GM12878 (cell line): Measurements from ENCODE around the gene C6orf62. TPM values are rescaled to one million over a fixed set of nuclear protein-coding genes. Genes with fewer than 3 reads are reported as not detected.

Source experiments
- ATAC-seq: fragments of 200-7000 bp; cut with Tn5 transposase; 3 replicates; pipeline ENCODE4 v1.9.1; 2020; ENCODE audit warnings: mild to moderate bottlenecking, moderate library complexity
- BruUV-seq: library from RNA; stranded (reverse); fragments of 400-500 nt; replicated peaks from 2 replicates; lab custom pipeline; 2021; lab: Mats Ljungman, UMichigan
- CTCF ChIA-PET: fragments of 300-600 bp; sonication (Branson Sonifier 250); formaldehyde crosslinking; extraction: SDS; loops from one replicate; lab custom pipeline; 2021; ENCODE audit warnings: inconsistent platforms; lab: Yijun Ruan, JAX
- POLR2A ChIA-PET: fragments of 350-600 bp; formaldehyde crosslinking; extraction: SDS; loops from one replicate; lab custom pipeline; 2021; ENCODE audit warnings: inconsistent platforms; lab: Charles Lee
- RAD21 ChIA-PET: fragments of 300-600 bp; sonication (Branson Sonifier 250); formaldehyde crosslinking; loops from one replicate; lab custom pipeline; 2023; ENCODE audit warnings: antibody characterized with exemption; ENCODE audit not compliant: unreplicated experiment; lab: Charles Lee
- SMC1A ChIA-PET: fragments of 300-600 bp; sonication (Branson Sonifier 250); formaldehyde crosslinking; loops from one replicate; lab custom pipeline; 2023; ENCODE audit not compliant: unreplicated experiment, uncharacterized antibody; lab: Charles Lee
- DNase-seq: peaks from one replicate; pipeline ENCODE4 v3.0.0-alpha.2; 2011; ENCODE audit warnings: low read depth, low spot score
- FAIRE-seq: peaks from 3 replicates; lab custom pipeline; 2011; peaks lifted over from hg19 to GRCh38; lab: Jason Lieb, UNC
- H2AFZ ChIP-seq: 2 replicates; pipeline ENCODE4 v1.6.0; 2011; ENCODE audit warnings: low read depth, low read length, control low read depth; ENCODE audit not compliant: control insufficient read depth
- H3K27ac ChIP-seq: 2 replicates; pipeline ENCODE4 v1.5.1; 2011; ENCODE audit warnings: control low read depth; ENCODE audit not compliant: control insufficient read depth, insufficient read depth
- H3K27me3 ChIP-seq, 2 experiments: replicated peaks in 1 of 2; 2 replicates each; pipeline versions ENCODE4 v1.6.0 to v1.6.1; 2011; ENCODE audit warnings: low read length in 1 of 2; ENCODE audit not compliant: control insufficient read depth in 2 of 2, insufficient read depth in 2 of 2
- H3K36me3 ChIP-seq, 2 experiments: 2 replicates each; pipeline ENCODE4 v1.5.1; 2011; ENCODE audit warnings: low read length in 1 of 2; ENCODE audit not compliant: control insufficient read depth in 2 of 2, insufficient read depth in 2 of 2
- H3K4me1 ChIP-seq: 2 replicates; pipeline ENCODE4 v1.6.1; 2011; ENCODE audit warnings: mild to moderate bottlenecking, low read length, moderate library complexity, mixed read lengths; ENCODE audit not compliant: control insufficient read depth, insufficient read depth
- H3K4me2 ChIP-seq: 2 replicates; pipeline ENCODE4 v1.6.0; 2011; ENCODE audit warnings: control low read depth; ENCODE audit not compliant: control insufficient read depth, insufficient read depth
- H3K4me3 ChIP-seq: fragments of 200-600 bp; sonication (generic); 2 replicates; pipeline ENCODE4 v1.5.1; 2016
- H3K79me2 ChIP-seq: 2 replicates; pipeline ENCODE4 v1.6.0; 2011; ENCODE audit warnings: low read length; ENCODE audit not compliant: control insufficient read depth, insufficient read depth
- H3K9ac ChIP-seq: 2 replicates; pipeline ENCODE4 v1.8.0; 2011; ENCODE audit warnings: low read length, control low read depth, mixed read lengths; ENCODE audit not compliant: control insufficient read depth, insufficient read depth
- H3K9me3 ChIP-seq: replicated peaks from 3 replicates; pipeline ENCODE4 v1.5.1; 2011; ENCODE audit warnings: mild to moderate bottlenecking, low read length; ENCODE audit not compliant: control insufficient read depth, insufficient read depth
- H4K20me1 ChIP-seq: 2 replicates; pipeline ENCODE4 v1.6.0; 2011; ENCODE audit not compliant: control insufficient read depth, insufficient read depth
- CREB1 ChIP-seq: IDR thresholded peaks from 2 replicates; pipeline ENCODE4 v1.6.1; 2012; ENCODE audit warnings: low read depth, mild to moderate bottlenecking, inconsistent platforms
- KAT2A ChIP-seq: conservative IDR thresholded peaks from 2 replicates; pipeline ENCODE4 v1.6.1; 2011; ENCODE audit warnings: low read depth, low read length; ENCODE audit not compliant: control insufficient read depth
- KDM1A ChIP-seq: fragments of 200-600 bp; sonication (generic); IDR thresholded peaks from 2 replicates; pipeline ENCODE4 v1.6.1; 2016; ENCODE audit warnings: borderline replicate concordance
- NFYA ChIP-seq: IDR thresholded peaks from 2 replicates; pipeline ENCODE4 v1.6.1; 2011; ENCODE audit warnings: low read depth, mild to moderate bottlenecking, low read length, improper control_type of control experiment, borderline replicate concordance
- PML ChIP-seq: IDR thresholded peaks from 2 replicates; pipeline ENCODE4 v1.6.1; 2012; ENCODE audit warnings: low read length, inconsistent platforms
- STAT3 ChIP-seq: IDR thresholded peaks from 2 replicates; pipeline ENCODE4 v1.6.1; 2011; ENCODE audit warnings: low read depth, low read length, improper control_type of control experiment
- SUPT20H ChIP-seq: IDR thresholded peaks from 2 replicates; pipeline ENCODE4 v1.6.1; 2011; ENCODE audit warnings: low read depth, mild to moderate bottlenecking, low read length, moderate library complexity, borderline replicate concordance; ENCODE audit not compliant: control insufficient read depth
- TCF3 ChIP-seq: IDR thresholded peaks from 2 replicates; pipeline ENCODE4 v1.6.1; 2012; ENCODE audit warnings: low read depth, mild to moderate bottlenecking, low read length, borderline replicate concordance; ENCODE audit not compliant: insufficient read depth
- ZNF24 ChIP-seq: fragments of 450-650 bp; IDR thresholded peaks from 2 replicates; pipeline ENCODE4 v1.6.1; 2017; ENCODE audit warnings: antibody characterized with exemption, mild to moderate bottlenecking
- WGBS: methylation state at CpG from one replicate; pipeline ENCODE4 v1.1.6; 2016; ENCODE audit warnings: low lambda C conversion rate; ENCODE audit not compliant: insufficient replicate concordance, insufficient coverage; ENCODE audit errors: missing lambda C conversion rate; 5-methylcytosine and 5-hydroxymethylcytosine counted together
- in situ Hi-C: fragments of 300-500 bp; cut with MboI; formaldehyde crosslinking; loops from 9 replicates; pipeline ENCODE4 v1.14.3; 2018; ENCODE audit warnings: mixed read lengths
- intact Hi-C: fragments of 100-400 bp; cut with micrococcal nuclease; formaldehyde crosslinking; loops from one replicate; pipeline ENCODE4 v1.14.2; 2022; ENCODE audit not compliant: unreplicated experiment
- polyA plus RNA-seq, 11 experiments: library from polyadenylated mRNA; depleted of rRNA in 4 of 11; unstranded in 6 of 11; stranded (reverse) in 5 of 11; fragments of >200 nt; fragmentation: Nextera tagmentation in 4 of 11; fragmentation: Illumina TruSeq in 1 of 11; extraction: Ambion mirVana in 4 of 11; extraction: Trizol in 1 of 11; gene quantifications; 1 replicate in 1 of 11; 2 replicates in 10 of 11; pipeline versions ENCODE4 v1.2.1 to v1.2.3, GENCODE V29; 2011 to 2016; ENCODE audit warnings: inconsistent platforms in 2 of 11, missing spikeins in 2 of 11, low read depth in 1 of 11
- total RNA-seq, 4 experiments: library from RNA; depleted of rRNA in 3 of 4; stranded (reverse); fragments of >200 nt in 3 of 4; fragmentation: Illumina TruSeq in 1 of 4; extraction: Trizol in 1 of 4; gene quantifications; 2 replicates each; pipeline versions ENCODE4 v1.2.1 to v1.2.3, GENCODE V29; 2013 to 2021
- TF ChIP-seq, protein P1 (sequence below): fragments of 450-650 bp; formaldehyde crosslinking; IDR thresholded peaks from 2 replicates; pipeline ENCODE4 v1.5.0; 2022; ENCODE audit warnings: mild to moderate bottlenecking, missing genetic modification characterization
- TF ChIP-seq, protein P2 (sequence below): IDR thresholded peaks from 2 replicates; pipeline ENCODE4 v1.6.1; 2012; ENCODE audit warnings: low read depth, low read length, improper control_type of control experiment
- TF ChIP-seq, protein P3 (sequence below): fragments of 450-650 bp; IDR thresholded peaks from 2 replicates; pipeline ENCODE4 v1.6.1; 2016; ENCODE audit warnings: mild to moderate bottlenecking, moderate library complexity, borderline replicate concordance

The C6orf62 gene
- total and polyA plus RNA-seq, 10 of the 15 experiments (the other 5 are each of a cell fraction or from before 2014, with no cell fraction given): 55.6 to 565 (median 126) TPM

DNA sequence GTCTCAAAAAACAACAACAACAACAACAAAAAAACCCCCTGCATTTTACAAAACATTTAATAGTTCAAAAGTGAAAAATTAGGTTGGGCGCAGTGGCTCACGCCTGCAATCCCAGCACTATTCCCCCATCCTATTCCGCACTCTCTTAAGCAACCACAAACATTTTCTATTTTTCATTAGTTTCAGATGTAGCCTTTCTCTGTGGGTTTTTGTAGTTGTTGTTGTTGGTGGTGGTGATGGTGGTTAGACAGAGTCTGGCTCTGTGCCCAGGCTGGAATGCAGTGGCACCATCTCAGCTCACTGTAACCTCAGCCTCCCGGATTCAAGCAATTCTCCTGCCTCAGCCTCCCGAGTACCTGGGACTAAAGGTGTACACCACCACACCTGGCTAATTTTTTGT, 49.4 kb upstream of the C6orf62 start:
- BruUV-seq: no TSS peak
- ChIA-PET POLR2A (interaction anchor here (0.6 kb wide), 1 partner anchor 61 kb away, joined by 3 read pairs; no protein-coding TSS in a partner anchor), SMC1A (interaction anchor here (1.0 to 3.5 kb wide), 3 partner anchors 64 to 245 kb away, joined by 3 to 16 read pairs (median 12); no protein-coding TSS in a partner anchor), RAD21 (interaction anchor here (1.4 kb wide), 1 partner anchor 274 kb away, joined by 3 read pairs; no protein-coding TSS in a partner anchor), CTCF (interaction anchor here (1.0 to 4.0 kb wide), 3 partner anchors 174 to 245 kb away, joined by 3 to 28 read pairs (median 4); no protein-coding TSS in a partner anchor)
- DNase-seq: no peak
- WGBS: 91% methylated on average over 5 of the region's 5 CpGs
- in situ Hi-C loops: no loop called here
- ATAC-seq: no peak
- no peaks in the 10 kb centered on the region for H3K79me2 ChIP-seq
- no peaks in the 10 kb centered on the region for H3K36me3 ChIP-seq
- H4K20me1 ChIP-seq: no peaks in the 10 kb centered on the region
- intact Hi-C loops: loop anchor here (5.0 kb wide), 1 partner anchor 486 kb away; no protein-coding TSS in a partner anchor
- TF ChIP-seq KAT2A (no peak), ZNF24 (no peak), STAT3 (no peak), PML (no peak), SUPT20H (no peak), TCF3 (no peak), KDM1A (no peak), NFYA (no peak), CREB1 (no peak)
- TF ChIP-seq, protein P1, sequence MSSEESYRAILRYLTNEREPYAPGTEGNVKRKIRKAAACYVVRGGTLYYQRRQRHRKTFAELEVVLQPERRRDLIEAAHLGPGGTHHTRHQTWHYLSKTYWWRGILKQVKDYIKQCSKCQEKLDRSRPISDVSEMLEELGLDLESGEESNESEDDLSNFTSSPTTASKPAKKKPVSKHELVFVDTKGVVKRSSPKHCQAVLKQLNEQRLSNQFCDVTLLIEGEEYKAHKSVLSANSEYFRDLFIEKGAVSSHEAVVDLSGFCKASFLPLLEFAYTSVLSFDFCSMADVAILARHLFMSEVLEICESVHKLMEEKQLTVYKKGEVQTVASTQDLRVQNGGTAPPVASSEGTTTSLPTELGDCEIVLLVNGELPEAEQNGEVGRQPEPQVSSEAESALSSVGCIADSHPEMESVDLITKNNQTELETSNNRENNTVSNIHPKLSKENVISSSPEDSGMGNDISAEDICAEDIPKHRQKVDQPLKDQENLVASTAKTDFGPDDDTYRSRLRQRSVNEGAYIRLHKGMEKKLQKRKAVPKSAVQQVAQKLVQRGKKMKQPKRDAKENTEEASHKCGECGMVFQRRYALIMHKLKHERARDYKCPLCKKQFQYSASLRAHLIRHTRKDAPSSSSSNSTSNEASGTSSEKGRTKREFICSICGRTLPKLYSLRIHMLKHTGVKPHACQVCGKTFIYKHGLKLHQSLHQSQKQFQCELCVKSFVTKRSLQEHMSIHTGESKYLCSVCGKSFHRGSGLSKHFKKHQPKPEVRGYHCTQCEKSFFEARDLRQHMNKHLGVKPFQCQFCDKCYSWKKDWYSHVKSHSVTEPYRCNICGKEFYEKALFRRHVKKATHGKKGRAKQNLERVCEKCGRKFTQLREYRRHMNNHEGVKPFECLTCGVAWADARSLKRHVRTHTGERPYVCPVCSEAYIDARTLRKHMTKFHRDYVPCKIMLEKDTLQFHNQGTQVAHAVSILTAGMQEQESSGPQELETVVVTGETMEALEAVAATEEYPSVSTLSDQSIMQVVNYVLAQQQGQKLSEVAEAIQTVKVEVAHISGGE (CRISPR knock-in tag): no peak
- TF ChIP-seq, protein P2, sequence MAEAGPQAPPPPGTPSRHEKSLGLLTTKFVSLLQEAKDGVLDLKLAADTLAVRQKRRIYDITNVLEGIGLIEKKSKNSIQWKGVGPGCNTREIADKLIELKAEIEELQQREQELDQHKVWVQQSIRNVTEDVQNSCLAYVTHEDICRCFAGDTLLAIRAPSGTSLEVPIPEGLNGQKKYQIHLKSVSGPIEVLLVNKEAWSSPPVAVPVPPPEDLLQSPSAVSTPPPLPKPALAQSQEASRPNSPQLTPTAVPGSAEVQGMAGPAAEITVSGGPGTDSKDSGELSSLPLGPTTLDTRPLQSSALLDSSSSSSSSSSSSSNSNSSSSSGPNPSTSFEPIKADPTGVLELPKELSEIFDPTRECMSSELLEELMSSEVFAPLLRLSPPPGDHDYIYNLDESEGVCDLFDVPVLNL: no peak
- TF ChIP-seq, protein P3, sequence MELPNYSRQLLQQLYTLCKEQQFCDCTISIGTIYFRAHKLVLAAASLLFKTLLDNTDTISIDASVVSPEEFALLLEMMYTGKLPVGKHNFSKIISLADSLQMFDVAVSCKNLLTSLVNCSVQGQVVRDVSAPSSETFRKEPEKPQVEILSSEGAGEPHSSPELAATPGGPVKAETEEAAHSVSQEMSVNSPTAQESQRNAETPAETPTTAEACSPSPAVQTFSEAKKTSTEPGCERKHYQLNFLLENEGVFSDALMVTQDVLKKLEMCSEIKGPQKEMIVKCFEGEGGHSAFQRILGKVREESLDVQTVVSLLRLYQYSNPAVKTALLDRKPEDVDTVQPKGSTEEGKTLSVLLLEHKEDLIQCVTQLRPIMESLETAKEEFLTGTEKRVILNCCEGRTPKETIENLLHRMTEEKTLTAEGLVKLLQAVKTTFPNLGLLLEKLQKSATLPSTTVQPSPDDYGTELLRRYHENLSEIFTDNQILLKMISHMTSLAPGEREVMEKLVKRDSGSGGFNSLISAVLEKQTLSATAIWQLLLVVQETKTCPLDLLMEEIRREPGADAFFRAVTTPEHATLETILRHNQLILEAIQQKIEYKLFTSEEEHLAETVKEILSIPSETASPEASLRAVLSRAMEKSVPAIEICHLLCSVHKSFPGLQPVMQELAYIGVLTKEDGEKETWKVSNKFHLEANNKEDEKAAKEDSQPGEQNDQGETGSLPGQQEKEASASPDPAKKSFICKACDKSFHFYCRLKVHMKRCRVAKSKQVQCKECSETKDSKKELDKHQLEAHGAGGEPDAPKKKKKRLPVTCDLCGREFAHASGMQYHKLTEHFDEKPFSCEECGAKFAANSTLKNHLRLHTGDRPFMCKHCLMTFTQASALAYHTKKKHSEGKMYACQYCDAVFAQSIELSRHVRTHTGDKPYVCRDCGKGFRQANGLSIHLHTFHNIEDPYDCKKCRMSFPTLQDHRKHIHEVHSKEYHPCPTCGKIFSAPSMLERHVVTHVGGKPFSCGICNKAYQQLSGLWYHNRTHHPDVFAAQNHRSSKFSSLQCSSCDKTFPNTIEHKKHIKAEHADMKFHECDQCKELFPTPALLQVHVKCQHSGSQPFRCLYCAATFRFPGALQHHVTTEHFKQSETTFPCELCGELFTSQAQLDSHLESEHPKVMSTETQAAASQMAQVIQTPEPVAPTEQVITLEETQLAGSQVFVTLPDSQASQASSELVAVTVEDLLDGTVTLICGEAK: no peak
- H3K27ac ChIP-seq: no peak overlapping the region
- H3K27me3 ChIP-seq: no peaks in the 10 kb centered on the region
- H3K4me2 ChIP-seq: no peak overlapping the region
- no peak overlapping the region for H3K4me3 ChIP-seq
- no peaks in the 10 kb centered on the region for H3K9me3 ChIP-seq
- H3K9ac ChIP-seq: no peak overlapping the region
- no peak for FAIRE-seq
- no peaks in the 10 kb centered on the region for H3K4me1 ChIP-seq
- no peak overlapping the region for H2AFZ ChIP-seq
